Spleen (tissue), 11 donors: ENCODE results near the gene MED27. TPM values are rescaled to one million over a fixed set of nuclear protein-coding genes. Genes with fewer than 3 reads are reported as not detected.

ENCODE experiments used
- DNase-seq: peaks from one replicate; pipeline ENCODE4 v3.0.0-alpha.2; 2020
- H3K27ac ChIP-seq, 8 donors: fragments of 200-600 bp; sonication (generic) in 7 of 8; 1 replicate in 4 of 8; 2 replicates in 4 of 8; pipeline versions ENCODE4 v1.5.0 to v1.8.0; 2016 to 2021; ENCODE audit warnings: inconsistent platforms in 4 of 8, mild to moderate bottlenecking in 4 of 8, moderate library complexity in 1 of 8
- H3K27me3 ChIP-seq, 7 donors: fragments of 200-600 bp; sonication (generic) in 6 of 7; replicated peaks in 1 of 7; 1 replicate in 4 of 7; 2 replicates in 3 of 7; pipeline versions ENCODE4 v1.5.0 to v1.8.0; 2016 to 2021; ENCODE audit warnings: inconsistent platforms in 3 of 7, mild to moderate bottlenecking in 1 of 7
- H3K36me3 ChIP-seq, 6 donors: fragments of 200-600 bp; sonication (generic) in 5 of 6; 1 replicate in 4 of 6; 2 replicates in 2 of 6; pipeline versions ENCODE4 v1.5.0 to v1.8.0; 2016 to 2021; ENCODE audit warnings: inconsistent platforms in 2 of 6
- H3K4me1 ChIP-seq, 6 donors: fragments of 200-600 bp; sonication (generic) in 5 of 6; 1 replicate in 3 of 6; 2 replicates in 3 of 6; pipeline versions ENCODE4 v1.5.0 to v1.8.0; 2016 to 2021; ENCODE audit warnings: inconsistent platforms in 3 of 6
- H3K4me3 ChIP-seq, 8 donors: fragments of 200-600 bp; sonication (generic) in 7 of 8; 1 replicate in 4 of 8; 2 replicates in 4 of 8; pipeline versions ENCODE4 v1.5.0 to v1.8.0; 2016 to 2021; ENCODE audit warnings: inconsistent platforms in 4 of 8, mild to moderate bottlenecking in 4 of 8, moderate library complexity in 2 of 8
- H3K9me3 ChIP-seq, 8 donors: fragments of 200-600 bp; sonication (generic) in 7 of 8; 1 replicate in 4 of 8; 2 replicates in 4 of 8; pipeline versions ENCODE4 v1.5.0 to v1.8.0; 2016 to 2021; ENCODE audit warnings: inconsistent platforms in 4 of 8
- POLR2A ChIP-seq, 3 donors: fragments of 450-650 bp; IDR thresholded peaks; one replicate each; pipeline ENCODE4 v1.5.1; 2017; ENCODE audit warnings: antibody characterized with exemption in 3 of 3, mild to moderate bottlenecking in 1 of 3
- POLR2AphosphoS5 ChIP-seq, 3 donors: sonication (generic); formaldehyde crosslinking; IDR thresholded peaks; one replicate each; pipeline ENCODE4 v1.5.1; 2017; ENCODE audit warnings: antibody characterized with exemption in 3 of 3
- WGBS, 5 donors: extraction: QIAGEN DNeasy Blood & Tissue Kit in 3 of 5; methylation state at CpG; one replicate each; pipeline versions ENCODE4 v1.1.5 to v1.1.7; 2013 to 2018; 5-methylcytosine and 5-hydroxymethylcytosine counted together
- intact Hi-C: fragments of 100-400 bp; cut with DNase I; formaldehyde crosslinking; loops from one replicate; pipeline ENCODE4 v1.15.0; 2023; ENCODE audit warnings: low total_unique reads
- polyA plus RNA-seq, 3 donors: library from polyadenylated mRNA; stranded (reverse); fragments of 200-250 nt; gene quantifications; one replicate each; pipeline ENCODE4 v1.2.1, GENCODE V29; 2013
- total RNA-seq, 7 donors: library from RNA; depleted of rRNA in 3 of 7; stranded (reverse); fragments of >200 nt in 3 of 7; fragmentation: NEBNext Ultra II Directional in 4 of 7; extraction: Animal tissue kit (Norgen Biotek cat#: 25700) in 4 of 7; gene quantifications; one replicate each; pipeline versions ENCODE4 v1.1.0 to v1.2.1, GENCODE V29; 2016 to 2021
- TF ChIP-seq, protein P1 (sequence below), 11 experiments: fragments of 200-600 bp in 7 of 11; fragments of 450-650 bp in 4 of 11; sonication (generic) in 4 of 11; IDR thresholded peaks in 8 of 11; conservative IDR thresholded peaks in 3 of 11; 1 replicate in 7 of 11; 2 replicates in 4 of 11; pipeline versions ENCODE4 v1.4.0 to v1.8.0; 2016 to 2021; ENCODE audit warnings: antibody characterized with exemption in 11 of 11, inconsistent platforms in 4 of 11, mild to moderate bottlenecking in 1 of 11
- donor health status: healthy with polysubstance abuse.
- donor health status: DM: no; HTN: no; CAD: no; lungs with moderate emphysema.
- donor health status: DM: no; HTN: no; CAD: no.
- donor health status: Bipolar disorder and iron deficiency.
- donor health status: healthy.
- donor health status: DM: no; HTN: no; CAD: no.
- donor health status: DM: yes; HTN: yes; CAD: no.

MED27 gene
- total and polyA plus RNA-seq, 10 donors: 13.1 to 22.4 (median 16.0) TPM

DNA sequence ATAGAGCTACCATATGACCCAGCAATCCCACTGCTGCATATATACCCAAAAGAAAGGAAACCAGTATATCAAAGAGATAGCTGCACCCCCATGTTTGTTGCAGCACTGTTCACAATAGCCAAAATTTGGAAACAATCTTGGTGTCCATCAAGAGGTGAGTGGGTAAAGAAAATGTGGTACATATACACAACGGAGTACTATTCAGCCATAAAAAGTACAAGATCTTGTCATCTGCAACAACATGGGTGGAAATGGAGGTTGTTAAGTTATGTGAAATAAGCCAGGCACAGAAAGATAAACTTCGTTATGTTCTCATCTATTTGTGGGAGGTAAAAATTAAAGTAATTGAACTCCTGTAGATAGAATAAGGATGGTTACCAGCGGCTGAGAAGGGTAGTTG, 145.0 kb downstream of the MED27 start:
- peaks cover 0 to 56% (median 4%) of the 10 kb centered on the region in 6 donors for H3K36me3 ChIP-seq
- no peaks in the 10 kb centered on the region for H3K4me1 ChIP-seq
- TF ChIP-seq POLR2A (IDR thresholded peaks at IDR 0.05): no peak
- intact Hi-C loops: no loop called here
- no peaks in the 10 kb centered on the region for H3K27me3 ChIP-seq
- DNase-seq: no peak
- H3K9me3 ChIP-seq: peaks cover 0 to 17% (median 7%) of the 10 kb centered on the region in 8 donors
- no peak overlapping the region for H3K27ac ChIP-seq
- 95 to 98% (median 96%) methylated on average over 3 of the region's 3 CpGs for WGBS, 5 donors
- no peak overlapping the region for H3K4me3 ChIP-seq

DNA sequence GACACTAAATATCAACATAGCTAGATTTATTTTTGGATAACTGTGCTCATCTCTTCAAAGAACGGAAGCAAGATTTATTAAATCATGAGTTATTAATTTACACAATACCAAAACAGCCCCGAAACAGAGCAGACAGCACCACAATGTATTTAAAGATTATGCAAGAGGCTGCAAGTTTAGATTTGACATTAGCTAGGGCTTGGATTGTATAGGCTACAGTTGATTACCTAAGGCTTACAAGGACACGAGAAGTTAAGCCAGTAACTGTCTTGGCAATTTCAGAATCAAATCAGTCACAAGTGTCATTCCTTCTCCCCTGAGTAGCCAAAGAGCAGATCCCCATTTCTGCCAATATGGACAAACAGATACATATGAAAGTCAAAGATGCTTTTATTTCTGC, 152.6 kb downstream of the MED27 start:
- Histone ChIP-seq H3K36me3 (peaks cover 0 to 23% (median 0%) of the 10 kb centered on the region in 6 donors), H3K4me1 (no peaks in the 10 kb centered on the region), H3K4me3 (no peak overlapping the region), H3K27ac (no peak overlapping the region), H3K27me3 (no peaks in the 10 kb centered on the region), H3K9me3 (no peaks in the 10 kb centered on the region)
- intact Hi-C loops: no loop called here
- DNase-seq: no peak
- 64 to 85% (median 78%) methylated on average over 3 of the region's 3 CpGs for WGBS, 5 donors
- TF ChIP-seq POLR2AphosphoS5 (IDR thresholded peaks at IDR 0.05) (no peak), POLR2A (IDR thresholded peaks at IDR 0.05) (no peak)
- TF ChIP-seq, protein P1, sequence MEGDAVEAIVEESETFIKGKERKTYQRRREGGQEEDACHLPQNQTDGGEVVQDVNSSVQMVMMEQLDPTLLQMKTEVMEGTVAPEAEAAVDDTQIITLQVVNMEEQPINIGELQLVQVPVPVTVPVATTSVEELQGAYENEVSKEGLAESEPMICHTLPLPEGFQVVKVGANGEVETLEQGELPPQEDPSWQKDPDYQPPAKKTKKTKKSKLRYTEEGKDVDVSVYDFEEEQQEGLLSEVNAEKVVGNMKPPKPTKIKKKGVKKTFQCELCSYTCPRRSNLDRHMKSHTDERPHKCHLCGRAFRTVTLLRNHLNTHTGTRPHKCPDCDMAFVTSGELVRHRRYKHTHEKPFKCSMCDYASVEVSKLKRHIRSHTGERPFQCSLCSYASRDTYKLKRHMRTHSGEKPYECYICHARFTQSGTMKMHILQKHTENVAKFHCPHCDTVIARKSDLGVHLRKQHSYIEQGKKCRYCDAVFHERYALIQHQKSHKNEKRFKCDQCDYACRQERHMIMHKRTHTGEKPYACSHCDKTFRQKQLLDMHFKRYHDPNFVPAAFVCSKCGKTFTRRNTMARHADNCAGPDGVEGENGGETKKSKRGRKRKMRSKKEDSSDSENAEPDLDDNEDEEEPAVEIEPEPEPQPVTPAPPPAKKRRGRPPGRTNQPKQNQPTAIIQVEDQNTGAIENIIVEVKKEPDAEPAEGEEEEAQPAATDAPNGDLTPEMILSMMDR (IDR thresholded peaks at IDR 0.05 in 8 of 11, conservative IDR thresholded peaks at IDR 0.05 in 3 of 11): no peak

DNA sequence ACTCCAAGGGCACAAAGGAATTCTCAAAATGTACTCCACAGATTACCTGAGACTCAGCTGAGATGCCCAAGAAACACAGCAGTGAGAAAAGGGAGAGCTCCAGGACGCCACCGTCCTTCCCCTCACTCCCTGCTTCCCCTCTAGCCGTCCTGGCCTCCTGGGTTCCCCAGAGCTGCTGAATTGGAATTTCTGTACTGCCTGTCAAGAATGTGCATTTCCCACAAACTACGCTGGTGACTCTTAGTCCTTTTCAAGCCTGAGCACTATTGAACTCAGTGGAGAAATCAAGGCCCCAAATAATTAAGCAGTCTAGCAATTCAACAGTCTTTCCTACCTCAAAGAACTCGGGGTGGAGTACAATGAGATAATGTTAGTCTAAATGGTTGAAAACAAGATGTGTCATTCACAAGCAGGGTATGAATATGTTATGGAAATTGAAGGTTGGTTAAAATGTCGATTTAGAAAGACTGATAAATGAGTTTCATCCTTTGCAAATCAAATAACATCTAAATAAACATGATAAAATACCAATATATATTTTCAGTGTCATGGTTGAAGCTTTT, 153.2 kb downstream of the MED27 start:
- H3K27me3 ChIP-seq: no peaks in the 10 kb centered on the region
- TF ChIP-seq POLR2A (IDR thresholded peaks at IDR 0.05) (no peak), POLR2AphosphoS5 (IDR thresholded peaks at IDR 0.05) (no peak)
- TF ChIP-seq, protein P1 (IDR thresholded peaks at IDR 0.05 in 8 of 11, conservative IDR thresholded peaks at IDR 0.05 in 3 of 11): no peak
- H3K9me3 ChIP-seq: no peaks in the 10 kb centered on the region
- WGBS, 5 donors: 91 to 97% (median 95%) methylated on average over 6 of the region's 6 CpGs
- H3K27ac ChIP-seq: no peak overlapping the region
- H3K4me1 ChIP-seq: no peaks in the 10 kb centered on the region
- peaks cover 0 to 23% (median 0%) of the 10 kb centered on the region in 6 donors for H3K36me3 ChIP-seq
- no peak for DNase-seq
- H3K4me3 ChIP-seq: no peak overlapping the region
- intact Hi-C loops: no loop called here

DNA sequence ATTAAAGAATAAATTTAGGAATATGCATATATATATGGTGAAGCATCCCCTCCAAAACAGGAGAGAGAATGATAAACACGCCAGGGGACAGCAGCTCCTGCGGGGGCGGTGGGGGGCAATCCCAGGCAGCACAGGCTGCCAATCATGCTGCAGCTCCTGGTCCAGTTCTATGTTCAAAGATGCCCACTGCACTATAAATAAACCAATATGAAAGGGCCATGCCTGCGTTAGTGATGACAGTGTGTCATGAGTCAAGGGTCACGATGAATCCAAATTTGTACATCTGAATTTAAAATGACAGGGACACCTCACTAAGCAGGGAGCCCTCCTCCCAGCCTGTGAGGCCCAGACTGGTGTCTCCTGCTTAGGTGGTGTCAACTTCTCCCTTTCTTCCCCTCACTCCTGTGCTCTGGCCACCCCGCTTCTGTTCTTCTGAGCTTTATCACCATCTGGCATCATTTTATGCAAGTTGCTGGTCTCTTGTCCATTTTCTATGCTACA, 153.9 kb downstream of the MED27 start:
- 92 to 96% (median 95%) methylated on average over 6 of the region's 6 CpGs for WGBS, 5 donors
- H3K27ac ChIP-seq: no peak overlapping the region
- no peaks in the 10 kb centered on the region for H3K4me1 ChIP-seq
- H3K36me3 ChIP-seq: peaks cover 0 to 23% (median 0%) of the 10 kb centered on the region in 6 donors
- TF ChIP-seq POLR2A (IDR thresholded peaks at IDR 0.05) (no peak), POLR2AphosphoS5 (IDR thresholded peaks at IDR 0.05) (no peak)
- TF ChIP-seq, protein P1 (IDR thresholded peaks at IDR 0.05 in 8 of 11, conservative IDR thresholded peaks at IDR 0.05 in 3 of 11): no peak
- intact Hi-C loops: no loop called here
- no peak for DNase-seq
- H3K9me3 ChIP-seq: no peaks in the 10 kb centered on the region
- no peaks in the 10 kb centered on the region for H3K27me3 ChIP-seq
- no peak overlapping the region for H3K4me3 ChIP-seq
